ENCODE results near the gene ANK3.
A peak's percentile ranks its signal among the peaks of the same experiment; 100 is the strongest.
"Not testable (repeated sequence)": the region's sequence is repeated elsewhere in the genome, so short reads cannot be mapped to it uniquely, and the experiment has no call there.

The ANK3 gene

GRCh38 chr10:60073781-60074656 is 315.7 kb downstream of the ANK3 start:
- no peak for DNase-seq

- DNase-seq, result no peak
Observed at GRCh38 chr10:60073397-60073780, 316.3 kb downstream of the ANK3 start.

GRCh38 chr10:60069311-60069710 is 320.4 kb downstream of the ANK3 start:
- DNase-seq, result no peak

DNA sequence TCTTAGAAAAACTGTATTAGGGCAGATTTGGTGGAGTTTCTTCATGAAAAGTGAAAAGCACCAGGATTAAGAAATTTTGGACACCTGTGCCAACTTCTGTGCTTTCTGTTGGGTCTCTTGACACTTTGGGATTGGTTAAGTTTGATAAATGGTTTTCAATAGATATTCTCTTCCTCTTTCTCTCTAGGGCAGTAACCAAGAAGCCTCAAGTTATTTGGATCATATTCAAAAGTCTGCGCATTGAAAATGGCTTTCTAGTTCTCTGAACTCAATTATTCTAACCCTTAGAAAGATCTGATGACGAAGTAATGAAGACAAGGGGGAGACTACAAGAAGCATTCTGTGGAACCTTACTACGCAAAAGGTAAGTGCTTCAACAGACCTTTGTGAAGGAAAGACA is 339.3 kb downstream of the ANK3 start:
- DNase-seq, result no peak

DNA sequence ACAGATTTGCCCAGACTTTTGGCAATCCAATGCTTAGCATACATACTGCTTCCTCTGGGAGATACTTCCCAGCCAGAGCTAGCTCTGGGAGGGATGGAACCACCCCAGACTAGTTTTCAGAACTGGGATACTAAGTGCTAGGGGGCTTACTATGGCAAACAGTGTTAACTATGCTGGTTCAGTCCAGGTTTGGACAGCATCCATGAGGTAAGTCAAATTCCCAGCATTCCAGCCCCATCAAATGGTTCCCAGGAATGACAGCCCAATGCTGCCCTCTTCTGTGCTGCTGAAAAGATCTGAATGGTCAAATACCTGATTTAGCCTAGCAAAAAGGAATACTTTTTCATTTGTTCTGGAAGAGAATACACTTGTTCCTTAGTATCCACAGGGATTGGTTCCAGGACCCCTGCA is 341.6 kb downstream of the ANK3 start:
- no peak for DNase-seq

GRCh38 chr10:60045571-60045970 is 344.1 kb downstream of the ANK3 start:
- DNase-seq, result no peak

- DNase-seq, result no peak
Observed at GRCh38 chr10:60044971-60045370, 344.7 kb downstream of the ANK3 start.

DNA sequence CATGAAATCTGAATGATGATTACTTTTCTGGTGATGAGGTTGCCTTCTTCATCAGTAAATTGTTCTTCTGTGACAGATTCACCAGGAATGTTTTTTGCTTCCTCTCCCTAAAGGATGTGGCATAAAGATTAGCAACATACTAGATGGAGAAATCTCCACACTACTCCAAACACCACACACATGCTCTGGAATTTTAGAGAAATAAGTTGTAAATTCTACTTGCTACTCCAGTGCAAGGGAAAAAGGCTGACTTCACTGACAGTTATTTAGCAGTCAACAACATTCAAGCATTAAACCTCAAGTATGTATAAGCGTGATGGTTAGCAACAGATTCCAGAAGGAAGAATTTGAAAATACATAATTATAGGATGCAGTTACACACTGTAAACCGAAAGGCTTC is 345.4 kb downstream of the ANK3 start:
- no peak for DNase-seq

DNA sequence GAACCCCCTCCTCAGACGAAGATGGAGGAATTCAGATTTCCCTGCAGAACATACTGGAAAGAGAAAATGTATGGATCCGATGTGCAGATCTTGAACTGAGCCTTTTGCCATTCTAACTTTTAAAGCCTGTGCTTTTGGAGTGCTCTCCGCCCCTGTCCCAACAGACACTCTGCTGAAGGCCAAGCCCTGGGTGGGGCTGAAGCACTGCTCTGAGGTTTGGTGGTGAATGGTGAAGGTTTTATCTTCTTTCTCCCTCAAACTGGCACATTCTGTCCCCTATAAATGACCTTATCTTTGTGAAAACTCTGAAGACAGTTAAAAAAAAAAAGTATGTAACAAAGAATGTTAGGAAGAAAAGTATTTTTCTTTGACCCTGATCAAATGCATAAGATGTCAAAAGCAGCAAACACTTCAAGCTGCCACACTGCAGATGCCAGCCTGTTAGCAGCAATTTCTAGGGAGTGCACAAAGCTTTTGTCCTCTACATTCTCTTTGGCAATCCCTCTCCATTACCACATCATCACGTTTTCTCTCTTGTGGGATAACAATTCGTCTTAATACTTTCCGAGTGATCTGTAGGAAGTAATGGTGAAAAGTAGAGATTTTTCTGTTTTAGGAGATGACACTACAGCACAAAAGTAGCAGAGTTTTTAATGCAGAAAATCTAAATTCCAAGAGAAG is 346.0 kb downstream of the ANK3 start:
- DNase-seq, result no peak

DNA sequence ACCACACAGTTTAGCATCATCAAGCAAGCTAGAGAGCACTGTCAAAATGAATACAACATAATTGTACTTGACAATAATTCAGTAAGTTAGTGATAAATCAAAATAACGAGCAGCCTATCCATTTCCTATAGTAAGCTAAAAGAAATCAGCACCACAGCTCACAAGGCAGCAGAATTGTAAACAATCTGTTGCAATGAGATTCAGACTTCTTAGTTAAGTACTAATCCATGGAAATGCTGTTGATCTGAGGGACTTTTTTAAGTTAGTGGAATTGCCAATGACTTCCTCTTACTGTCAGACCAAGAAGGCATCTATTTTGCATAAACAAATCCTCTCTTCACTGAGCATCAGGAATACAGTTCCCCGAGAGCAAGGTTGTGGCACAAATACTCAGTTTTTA is 346.8 kb downstream of the ANK3 start:
- DNase-seq, result no peak

- no peak for DNase-seq
Observed at GRCh38 chr10:60042262-60042661, 347.4 kb downstream of the ANK3 start.

GRCh38 chr10:60041489-60042133 is 348.1 kb downstream of the ANK3 start:
- DNase-seq, result no peak

GRCh38 chr10:60040014-60040662 is 349.5 kb downstream of the ANK3 start:
- DNase-seq, result no peak

GRCh38 chr10:60035984-60036383 is 353.7 kb downstream of the ANK3 start:
- no peak for DNase-seq

DNA sequence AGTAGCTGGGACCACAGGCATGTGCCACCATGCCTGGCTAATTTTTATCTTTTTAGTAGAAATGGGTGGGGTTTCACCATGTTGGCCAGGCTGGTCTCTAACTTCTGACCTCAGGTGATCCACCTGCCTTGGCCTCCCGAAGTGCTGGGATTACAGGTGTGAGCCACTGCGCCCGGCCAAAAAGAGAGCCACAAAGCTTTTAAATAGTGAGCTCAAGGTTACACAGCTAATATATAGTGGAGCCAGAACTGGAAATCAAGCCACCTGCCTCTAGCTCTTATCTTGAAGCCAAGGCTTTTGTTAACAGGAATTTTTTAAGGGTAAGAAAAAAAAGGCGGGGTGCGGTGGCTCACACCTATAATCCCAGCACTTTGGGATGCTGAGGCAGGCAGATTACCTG is 354.3 kb downstream of the ANK3 start:
- not testable (repeated sequence) for DNase-seq

DNA sequence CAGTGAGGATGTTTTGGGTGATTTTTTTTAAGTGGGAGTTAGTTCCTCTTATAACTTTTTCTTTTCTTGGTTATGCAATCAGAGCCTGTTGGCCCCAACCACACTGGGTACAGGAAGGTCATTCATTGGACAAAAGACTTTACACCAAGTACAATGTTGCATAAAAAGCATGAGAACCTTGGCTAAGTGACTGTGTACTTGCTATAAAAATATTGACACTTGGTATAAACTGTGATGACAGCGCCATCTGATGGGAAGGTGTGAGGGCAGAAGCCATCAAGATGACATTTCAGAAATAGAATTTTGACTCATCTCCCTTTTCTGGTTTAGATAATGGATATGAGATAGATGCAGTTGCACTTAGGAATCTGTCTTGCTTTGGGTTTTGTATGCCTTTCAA is 357.0 kb downstream of the ANK3 start:
- peak; percentile 41 for DNase-seq

DNA sequence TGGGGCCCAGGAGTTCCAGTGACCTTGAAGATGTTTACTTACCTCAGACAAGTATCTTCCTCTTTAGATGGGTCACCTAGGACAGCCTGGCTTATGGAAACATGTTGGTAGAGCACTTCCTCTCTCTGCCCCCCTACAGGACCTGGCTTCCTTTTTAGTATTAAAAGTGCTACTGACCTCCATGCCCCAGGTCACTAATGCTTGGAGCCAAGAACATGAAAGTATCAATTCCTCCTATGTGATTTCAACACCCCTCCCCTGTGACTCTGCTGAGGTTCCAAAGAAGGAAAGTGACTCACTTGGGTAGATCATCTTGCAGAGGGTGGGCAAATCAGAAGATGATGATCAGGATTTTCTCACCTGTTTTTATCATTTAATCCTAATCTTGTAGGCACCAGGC is 358.0 kb downstream of the ANK3 start:
- no peak for DNase-seq

DNA sequence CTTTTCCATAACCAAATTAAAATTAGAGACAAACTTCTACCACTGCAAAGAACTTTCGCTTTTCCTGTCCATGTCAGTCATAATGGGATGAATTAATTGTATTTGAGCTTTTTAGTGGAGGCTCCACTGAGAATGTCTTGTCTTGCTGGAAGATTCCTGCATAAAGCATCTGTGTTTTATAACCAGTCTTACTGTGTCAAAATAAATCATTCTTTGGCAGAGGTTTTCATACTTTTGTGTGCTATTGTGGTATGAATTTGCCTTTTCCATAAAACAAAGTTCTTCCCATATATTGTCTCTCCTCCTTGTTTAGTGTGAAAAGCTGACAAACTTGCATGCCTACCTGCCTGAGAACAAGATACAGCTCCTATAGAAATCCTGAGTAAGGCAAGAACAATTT is 358.5 kb downstream of the ANK3 start:
- DNase-seq, result no peak

GRCh38 chr10:60029475-60029874 is 360.2 kb downstream of the ANK3 start:
- no peak for DNase-seq

DNA sequence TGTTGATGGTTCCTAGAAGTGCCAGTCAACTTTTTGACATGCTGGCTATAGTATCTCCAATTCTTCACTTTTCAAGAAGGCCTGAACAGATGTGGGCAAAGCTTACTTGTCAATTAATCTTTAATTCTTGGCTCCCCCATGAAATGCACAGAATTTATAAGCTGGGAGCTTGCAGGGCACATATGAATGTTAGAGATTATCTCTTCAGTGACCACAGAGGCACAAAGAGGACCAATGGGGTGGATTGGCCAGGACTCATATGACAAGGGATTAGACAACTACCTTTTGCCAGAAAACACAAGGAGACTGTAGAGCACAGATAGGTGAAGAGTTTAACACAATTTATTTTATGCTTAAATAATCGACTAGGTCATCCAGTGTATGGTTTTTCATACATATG is 361.6 kb downstream of the ANK3 start:
- DNase-seq, result no peak

GRCh38 chr10:60025279-60025678 is 364.4 kb downstream of the ANK3 start:
- DNase-seq, result no peak

DNA sequence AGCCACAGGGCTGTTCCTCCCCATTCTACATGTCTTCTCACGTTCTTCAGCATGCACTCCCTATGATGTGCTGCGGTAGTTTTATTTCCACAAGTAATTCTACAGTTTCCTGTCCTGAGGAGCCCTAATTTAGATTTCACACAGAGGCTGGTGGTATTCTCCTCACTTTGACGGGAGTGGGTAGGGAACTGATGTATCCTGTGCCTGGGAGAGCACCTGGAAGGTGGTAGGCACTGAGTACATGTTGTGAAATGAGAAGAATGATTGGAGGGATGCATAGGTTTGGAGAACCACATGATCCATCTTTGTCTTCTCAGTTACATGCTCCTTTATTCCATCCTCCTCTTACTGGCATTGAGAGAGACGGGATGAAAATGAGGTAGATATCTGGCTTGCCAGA is 365.2 kb downstream of the ANK3 start:
- no peak for DNase-seq

DNA sequence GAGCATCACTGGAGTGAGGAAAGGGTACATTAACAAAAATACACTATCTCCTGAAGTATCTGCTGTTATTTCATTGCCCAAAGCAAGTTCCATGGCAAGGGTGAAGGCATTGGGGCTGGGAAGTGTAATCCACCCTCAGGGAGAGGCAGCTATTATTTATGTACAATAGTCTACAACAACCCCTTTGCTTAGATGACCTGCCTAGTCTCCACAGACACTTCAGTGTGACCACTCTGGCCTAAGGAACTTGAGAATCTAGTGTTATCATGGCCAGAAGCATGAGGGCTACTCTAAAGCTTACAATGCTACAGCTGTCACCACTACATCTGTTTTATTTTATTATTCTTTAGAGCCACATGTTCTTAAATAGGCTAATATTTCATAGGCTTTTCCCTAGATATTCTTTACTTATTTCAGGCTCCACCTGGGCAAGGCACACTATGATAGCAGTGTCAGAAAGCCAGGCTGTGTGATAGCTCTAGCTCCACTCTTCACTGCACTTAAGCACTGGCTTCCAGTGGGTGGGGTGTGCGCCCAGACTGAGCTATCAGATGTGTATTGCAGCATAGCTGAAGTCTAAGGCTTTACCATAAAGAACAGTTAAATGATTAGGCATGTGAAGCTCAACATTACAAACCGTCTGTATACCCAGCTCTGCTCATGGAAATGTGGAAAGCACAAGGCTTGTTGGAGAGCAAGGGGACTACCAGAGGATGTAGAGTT is 366.4 kb downstream of the ANK3 start:
- no peak for DNase-seq

All from stimulated activated CD4-positive, alpha-beta T cell treated with anti-CD3 and anti-CD28 coated beads, Interleukin-1b, Interleukin-23, amount 100 ng/mL, for 48 hours (primary cell).